K562 (cell line): ENCODE measurements around the gene NEK1.

Experiments used
- COPS2 ChIP-seq: fragments of 450-650 bp; conservative IDR thresholded peaks from 2 replicates; pipeline ENCODE4 v1.6.1; 2016; ENCODE audit warnings: mild to moderate bottlenecking, moderate library complexity
- MYC ChIP-seq, 2 experiments: fragments of 250-450 bp in 1 of 2; sonication (Bioruptor Pico) in 1 of 2; IDR thresholded peaks; 2 replicates each; pipeline versions ENCODE4 v1.5.1 to v1.6.1; 2012 to 2021; ENCODE audit warnings: low read depth in 2 of 2, borderline replicate concordance in 1 of 2, improper control_type of control experiment in 1 of 2, low read length in 1 of 2, mild to moderate bottlenecking in 1 of 2, moderate library complexity in 1 of 2
- NFE2L1 ChIP-seq: fragments of 450-650 bp; IDR thresholded peaks from 2 replicates; pipeline ENCODE4 v1.6.1; 2016; ENCODE audit warnings: missing genetic modification characterization, low read depth, mild to moderate bottlenecking, missing compliant biosample characterization, moderate library complexity, borderline replicate concordance
- SAFB2 ChIP-seq: fragments of 200-400 bp; formaldehyde crosslinking; IDR thresholded peaks from 2 replicates; pipeline ENCODE4 v1.6.1; 2018; ENCODE audit warnings: borderline replicate concordance, low read length, low read depth, moderate library complexity; ENCODE audit not compliant: severe bottlenecking
- TF ChIP-seq, protein P1 (sequence below), 3 experiments: IDR thresholded peaks in 2 of 3; conservative IDR thresholded peaks in 1 of 3; 2 replicates each; pipeline ENCODE4 v1.5.1; 2011 to 2012; ENCODE audit warnings: low read length in 3 of 3, mild to moderate bottlenecking in 3 of 3, control low read depth in 2 of 3, improper control_type of control experiment in 1 of 3, inconsistent platforms in 1 of 3, low read depth in 1 of 3, mixed read lengths in 1 of 3, moderate library complexity in 1 of 3; ENCODE audit not compliant: insufficient read depth in 2 of 3

DNA sequence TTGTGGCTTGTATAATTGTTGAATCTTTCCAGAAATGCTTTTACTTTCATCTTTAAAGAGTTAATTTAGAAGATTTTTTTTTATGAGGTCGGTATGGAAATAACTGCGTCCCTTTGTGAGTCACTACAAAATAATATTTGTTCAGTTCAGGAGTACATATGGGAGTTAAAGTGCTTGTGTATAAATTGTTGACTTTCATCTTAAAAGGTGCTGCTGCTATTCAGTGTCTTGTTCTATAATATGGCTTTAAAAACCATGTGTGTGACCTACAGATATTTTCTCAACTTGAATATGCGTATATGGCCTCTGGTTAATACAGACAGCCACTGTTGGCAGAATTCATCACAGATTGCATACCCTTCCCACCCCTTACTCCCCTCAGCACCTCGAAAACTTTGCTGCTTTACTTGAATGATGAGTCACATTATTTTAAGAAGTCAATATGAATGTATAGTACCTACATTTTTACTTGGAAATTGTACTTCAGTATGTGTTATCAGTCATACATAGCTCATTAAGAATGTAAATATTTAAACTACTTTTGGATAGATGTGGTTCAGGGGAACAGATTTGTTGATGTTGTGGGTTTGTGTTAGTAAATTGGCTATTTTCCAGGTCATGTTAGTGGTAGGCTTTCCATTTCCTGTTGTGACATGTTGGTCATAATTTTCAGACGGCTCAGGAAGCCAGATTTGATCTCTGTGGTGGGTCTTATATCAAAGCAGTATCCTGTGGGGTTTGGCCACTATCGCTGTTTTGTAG lies 9.5 kb upstream of the NEK1 start:
- TF ChIP-seq NFE2L1 (tag): no peak
- TF ChIP-seq COPS2: no peak
- TF ChIP-seq, protein P1, sequence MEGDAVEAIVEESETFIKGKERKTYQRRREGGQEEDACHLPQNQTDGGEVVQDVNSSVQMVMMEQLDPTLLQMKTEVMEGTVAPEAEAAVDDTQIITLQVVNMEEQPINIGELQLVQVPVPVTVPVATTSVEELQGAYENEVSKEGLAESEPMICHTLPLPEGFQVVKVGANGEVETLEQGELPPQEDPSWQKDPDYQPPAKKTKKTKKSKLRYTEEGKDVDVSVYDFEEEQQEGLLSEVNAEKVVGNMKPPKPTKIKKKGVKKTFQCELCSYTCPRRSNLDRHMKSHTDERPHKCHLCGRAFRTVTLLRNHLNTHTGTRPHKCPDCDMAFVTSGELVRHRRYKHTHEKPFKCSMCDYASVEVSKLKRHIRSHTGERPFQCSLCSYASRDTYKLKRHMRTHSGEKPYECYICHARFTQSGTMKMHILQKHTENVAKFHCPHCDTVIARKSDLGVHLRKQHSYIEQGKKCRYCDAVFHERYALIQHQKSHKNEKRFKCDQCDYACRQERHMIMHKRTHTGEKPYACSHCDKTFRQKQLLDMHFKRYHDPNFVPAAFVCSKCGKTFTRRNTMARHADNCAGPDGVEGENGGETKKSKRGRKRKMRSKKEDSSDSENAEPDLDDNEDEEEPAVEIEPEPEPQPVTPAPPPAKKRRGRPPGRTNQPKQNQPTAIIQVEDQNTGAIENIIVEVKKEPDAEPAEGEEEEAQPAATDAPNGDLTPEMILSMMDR (IDR thresholded peaks at IDR 0.05 in 2 of 3, conservative IDR thresholded peaks at IDR 0.05 in 1 of 3; ENCODE audit: insufficient read depth in 2 of 3, low read depth in 1 of 3, low read length in 3 of 3): no peak
- no peak for TF ChIP-seq SAFB2
- TF ChIP-seq MYC (IDR thresholded peaks at IDR 0.05; ENCODE audit: low read depth, low read length): no peak
- TF ChIP-seq MYC (CRISPR knock-in tag; IDR thresholded peaks at IDR 0.05; ENCODE audit: borderline replicate concordance, low read depth): no peak
